H9 (cell line): ENCODE results near the gene MACROH2A1. TPM values are rescaled to one million over a fixed set of nuclear protein-coding genes. Genes with fewer than 3 reads are reported as not detected.

Experiments
- DNase-seq: peaks from one replicate; pipeline ENCODE4 v3.0.0-alpha.2; 2017
- H2AFZ ChIP-seq: one replicate; pipeline ENCODE4 v1.6.1; 2013; ENCODE audit warnings: mild to moderate bottlenecking, low read length, control low read depth, moderate library complexity
- H2AK5ac ChIP-seq: 2 replicates; pipeline ENCODE4 v1.6.1; 2013; ENCODE audit warnings: low read length, control low read depth, mixed read lengths; ENCODE audit not compliant: insufficient read length
- H2BK120ac ChIP-seq: one replicate; pipeline ENCODE4 v1.6.1; 2013; ENCODE audit warnings: low read depth, mild to moderate bottlenecking, low read length, control low read depth, inconsistent platforms; ENCODE audit not compliant: poor library complexity, severe bottlenecking
- H2BK12ac ChIP-seq: 2 replicates; pipeline ENCODE4 v1.6.1; 2013; ENCODE audit warnings: low read length, control low read depth, mixed read lengths, low read depth; ENCODE audit not compliant: insufficient read length
- H2BK15ac ChIP-seq: 2 replicates; pipeline ENCODE4 v1.6.1; 2013; ENCODE audit warnings: low read depth, low read length, control low read depth
- H2BK20ac ChIP-seq: one replicate; pipeline ENCODE4 v1.6.1; 2013; ENCODE audit warnings: low read depth, mild to moderate bottlenecking, low read length, control low read depth, inconsistent platforms; ENCODE audit not compliant: poor library complexity, severe bottlenecking
- H2BK5ac ChIP-seq: 2 replicates; pipeline ENCODE4 v1.6.1; 2013; ENCODE audit warnings: low read length, control low read depth, mixed read lengths; ENCODE audit not compliant: insufficient read length
- H3K14ac ChIP-seq: 2 replicates; pipeline ENCODE4 v1.6.1; 2013; ENCODE audit warnings: low read length, control low read depth; ENCODE audit not compliant: insufficient read depth
- H3K18ac ChIP-seq: 2 replicates; pipeline ENCODE4 v1.6.1; 2013; ENCODE audit warnings: low read depth, mild to moderate bottlenecking, mixed read lengths, low read length, control low read depth; ENCODE audit not compliant: insufficient read length
- H3K23ac ChIP-seq: 2 replicates; pipeline ENCODE4 v1.6.1; 2013; ENCODE audit warnings: low read length, control low read depth, mixed read lengths, low read depth; ENCODE audit not compliant: insufficient read length
- H3K23me2 ChIP-seq: 2 replicates; pipeline ENCODE4 v1.6.1; 2013; ENCODE audit warnings: low read depth, mild to moderate bottlenecking, mixed read lengths, low read length, control low read depth; ENCODE audit not compliant: insufficient read length, poor library complexity, severe bottlenecking
- H3K27ac ChIP-seq: 2 replicates; pipeline ENCODE4 v1.5.1; 2013; ENCODE audit warnings: low read length, control low read depth, mixed read lengths, low read depth; ENCODE audit not compliant: insufficient read length
- H3K27me3 ChIP-seq: 2 replicates; pipeline ENCODE4 v1.6.1; 2013; ENCODE audit warnings: low read length, control low read depth, inconsistent platforms; ENCODE audit not compliant: insufficient read depth
- H3K4ac ChIP-seq: 2 replicates; pipeline ENCODE4 v1.6.1; 2013; ENCODE audit warnings: low read depth, mild to moderate bottlenecking, control low read depth, inconsistent platforms, low read length, moderate library complexity
- H3K4me1 ChIP-seq: 2 replicates; pipeline ENCODE4 v1.6.1; 2013; ENCODE audit warnings: low read length, control low read depth, inconsistent platforms; ENCODE audit not compliant: insufficient read depth
- H3K4me2 ChIP-seq: 2 replicates; pipeline ENCODE4 v1.6.1; 2013; ENCODE audit warnings: low read length, control low read depth, mixed read lengths; ENCODE audit not compliant: insufficient read length, insufficient read depth
- H3K56ac ChIP-seq: 2 replicates; pipeline ENCODE4 v1.6.1; 2013; ENCODE audit warnings: low read depth, mild to moderate bottlenecking, mixed read lengths, low read length, control low read depth; ENCODE audit not compliant: insufficient read length
- H3K79me1 ChIP-seq: 2 replicates; pipeline ENCODE4 v1.6.1; 2013; ENCODE audit warnings: low read depth, mild to moderate bottlenecking, moderate library complexity, low read length, control low read depth, inconsistent platforms; ENCODE audit not compliant: insufficient read depth, poor library complexity, severe bottlenecking
- H3K79me2 ChIP-seq: 2 replicates; pipeline ENCODE4 v1.6.1; 2013; ENCODE audit warnings: low read length, control low read depth, inconsistent platforms; ENCODE audit not compliant: insufficient read depth
- H3K9ac ChIP-seq: 2 replicates; pipeline ENCODE4 v1.6.1; 2013; ENCODE audit warnings: low read length, control low read depth, mixed read lengths; ENCODE audit not compliant: insufficient read length; ENCODE audit errors: extremely low read depth
- H3K9me3 ChIP-seq: one replicate; pipeline ENCODE4 v1.6.1; 2013; ENCODE audit warnings: low read depth, low read length, inconsistent platforms; ENCODE audit not compliant: control insufficient read depth
- H3T11ph ChIP-seq: one replicate; pipeline ENCODE4 v1.6.1; 2013; ENCODE audit warnings: mild to moderate bottlenecking, low read length, control low read depth, inconsistent platforms
- H4K20me1 ChIP-seq: one replicate; pipeline ENCODE4 v1.6.1; 2013; ENCODE audit not compliant: control insufficient read depth, insufficient read length, insufficient read depth
- H4K5ac ChIP-seq: 2 replicates; pipeline ENCODE4 v1.6.1; 2013; ENCODE audit warnings: low read depth, mild to moderate bottlenecking, mixed read lengths, low read length, control low read depth; ENCODE audit not compliant: insufficient read length
- H4K8ac ChIP-seq: replicated peaks from 2 replicates; pipeline ENCODE4 v1.6.1; 2013; ENCODE audit warnings: low read length, control low read depth, mixed read lengths, low read depth; ENCODE audit not compliant: insufficient read length
- H4K91ac ChIP-seq: 2 replicates; pipeline ENCODE4 v1.6.1; 2013; ENCODE audit warnings: low read depth, mild to moderate bottlenecking, moderate library complexity, mixed read lengths, low read length, control low read depth; ENCODE audit not compliant: insufficient read length
- H3K27ac Mint-ChIP-seq, 3 experiments: 2 replicates in 2 of 3; 3 replicates in 1 of 3; pipeline ENCODE4 v1.8.0; 2020 to 2021; ENCODE audit warnings: mixed read lengths in 3 of 3, mild to moderate bottlenecking in 1 of 3, moderate library complexity in 1 of 3
- H3K27me3 Mint-ChIP-seq: 2 replicates; pipeline ENCODE4 v1.8.0; 2021; ENCODE audit warnings: low read depth, mild to moderate bottlenecking, moderate library complexity, mixed read lengths
- H3K36me3 Mint-ChIP-seq, 3 experiments: 2 replicates in 2 of 3; 3 replicates in 1 of 3; pipeline ENCODE4 v1.8.0; 2020 to 2021; ENCODE audit warnings: low read depth in 3 of 3, mixed read lengths in 3 of 3; ENCODE audit not compliant: insufficient read depth in 1 of 3
- H3K4me1 Mint-ChIP-seq, 2 experiments: 2 replicates each; pipeline ENCODE4 v1.8.0; 2020; ENCODE audit warnings: mixed read lengths in 2 of 2
- H3K4me3 Mint-ChIP-seq, 2 experiments: 2 replicates in 1 of 2; 3 replicates in 1 of 2; pipeline ENCODE4 v1.8.0; 2020 to 2021; ENCODE audit warnings: mild to moderate bottlenecking in 2 of 2, mixed read lengths in 2 of 2, moderate library complexity in 1 of 2
- H3K9me3 Mint-ChIP-seq, 2 experiments: 2 replicates in 1 of 2; 3 replicates in 1 of 2; pipeline ENCODE4 v1.8.0; 2020; ENCODE audit warnings: mild to moderate bottlenecking in 2 of 2, mixed read lengths in 2 of 2, moderate library complexity in 1 of 2
- WGBS: extraction: QIAGEN DNeasy Blood & Tissue Kit; methylation state at CpG from one replicate; pipeline ENCODE4 v1.1.7; 2013; ENCODE audit warnings: missing lambda C conversion rate, low lambda C conversion rate, mixed read lengths; ENCODE audit not compliant: insufficient read length; ENCODE audit errors: extremely low coverage; 5-methylcytosine and 5-hydroxymethylcytosine counted together
- total RNA-seq: library from RNA; stranded (reverse); gene quantifications from 2 replicates; pipeline ENCODE4 v1.2.1, GENCODE V29; 2021
- TF ChIP-seq, protein P1 (sequence below): fragments of 200-600 bp; sonication (generic); conservative IDR thresholded peaks from 3 replicates; pipeline ENCODE4 v1.8.0; 2021; ENCODE audit warnings: antibody characterized with exemption, mild to moderate bottlenecking

MACROH2A1 gene
- total RNA-seq, 1 experiment from 2014 or later: 111 TPM

DNA sequence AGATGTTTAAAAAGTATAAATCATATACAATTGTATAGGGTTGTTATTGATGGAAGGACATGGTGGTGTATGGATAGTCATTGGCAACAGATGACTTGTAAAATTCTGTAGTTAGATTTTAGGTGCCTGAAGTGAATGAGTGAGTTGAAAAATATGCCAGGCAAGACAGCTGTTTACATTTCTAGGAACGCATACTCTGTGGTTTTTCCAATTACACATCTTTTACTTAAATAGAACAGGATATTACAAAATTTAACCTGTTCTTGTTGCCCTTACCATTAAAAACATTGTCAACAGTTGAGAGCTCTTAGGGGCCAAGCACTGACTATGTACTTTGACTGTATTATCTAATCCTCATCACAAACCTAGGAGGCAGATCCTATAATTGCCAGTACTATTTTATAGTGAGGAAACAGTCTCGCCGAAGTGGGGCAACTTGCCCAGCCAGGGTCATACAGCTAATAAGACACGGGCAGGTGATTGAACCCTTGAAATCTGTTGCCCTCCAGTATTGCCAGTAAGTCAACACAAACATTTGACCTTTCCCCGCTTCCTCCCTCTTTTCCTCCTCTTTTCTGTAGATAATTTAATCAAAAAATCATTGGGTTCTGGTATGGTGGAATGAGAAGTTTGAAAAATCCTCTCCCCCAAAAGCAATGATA lies 88.6 kb downstream of the MACROH2A1 start:
- no peak overlapping the region for H3K9ac ChIP-seq
- no peak overlapping the region for H2BK12ac ChIP-seq
- H3K56ac ChIP-seq: no peak overlapping the region
- no peaks in the 10 kb centered on the region for H3K9me3 Mint-ChIP-seq
- H3K9me3 ChIP-seq: no peaks in the 10 kb centered on the region
- H3K23me2 ChIP-seq: no peaks in the 10 kb centered on the region
- peaks cover 8 to 15% of the 10 kb centered on the region in 2 experiments for H3K4me1 Mint-ChIP-seq
- no peak overlapping the region for H3K18ac ChIP-seq
- TF ChIP-seq, protein P1, sequence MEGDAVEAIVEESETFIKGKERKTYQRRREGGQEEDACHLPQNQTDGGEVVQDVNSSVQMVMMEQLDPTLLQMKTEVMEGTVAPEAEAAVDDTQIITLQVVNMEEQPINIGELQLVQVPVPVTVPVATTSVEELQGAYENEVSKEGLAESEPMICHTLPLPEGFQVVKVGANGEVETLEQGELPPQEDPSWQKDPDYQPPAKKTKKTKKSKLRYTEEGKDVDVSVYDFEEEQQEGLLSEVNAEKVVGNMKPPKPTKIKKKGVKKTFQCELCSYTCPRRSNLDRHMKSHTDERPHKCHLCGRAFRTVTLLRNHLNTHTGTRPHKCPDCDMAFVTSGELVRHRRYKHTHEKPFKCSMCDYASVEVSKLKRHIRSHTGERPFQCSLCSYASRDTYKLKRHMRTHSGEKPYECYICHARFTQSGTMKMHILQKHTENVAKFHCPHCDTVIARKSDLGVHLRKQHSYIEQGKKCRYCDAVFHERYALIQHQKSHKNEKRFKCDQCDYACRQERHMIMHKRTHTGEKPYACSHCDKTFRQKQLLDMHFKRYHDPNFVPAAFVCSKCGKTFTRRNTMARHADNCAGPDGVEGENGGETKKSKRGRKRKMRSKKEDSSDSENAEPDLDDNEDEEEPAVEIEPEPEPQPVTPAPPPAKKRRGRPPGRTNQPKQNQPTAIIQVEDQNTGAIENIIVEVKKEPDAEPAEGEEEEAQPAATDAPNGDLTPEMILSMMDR: no peak
- H4K5ac ChIP-seq: no peak overlapping the region
- DNase-seq: no peak
- H2AFZ ChIP-seq: no peak overlapping the region
- no CpG with 5 or more reads among the region's 5 CpGs for WGBS
- H3K79me1 ChIP-seq: no peaks in the 10 kb centered on the region
- no peak overlapping the region for H3K27ac ChIP-seq
- no peak overlapping the region for H3K27ac Mint-ChIP-seq
- no peak overlapping the region for H2BK15ac ChIP-seq
- H3K23ac ChIP-seq: no peak overlapping the region
- H3K36me3 Mint-ChIP-seq: no peaks in the 10 kb centered on the region; a peak in 2 of 7 replicates
- H3K27me3 ChIP-seq: no peaks in the 10 kb centered on the region; the same call in 1 of the 2 replicates
- no peak overlapping the region for H2BK120ac ChIP-seq
- H4K20me1 ChIP-seq: no peaks in the 10 kb centered on the region
- H3K4me1 ChIP-seq: no peaks in the 10 kb centered on the region
- H4K91ac ChIP-seq: no peak overlapping the region
- H3K4me3 Mint-ChIP-seq: no peak overlapping the region
- H3K79me2 ChIP-seq: no peaks in the 10 kb centered on the region
- H3K27me3 Mint-ChIP-seq: peaks cover 53% of the 10 kb centered on the region
- H4K8ac ChIP-seq: no peak overlapping the region
- no peak overlapping the region for H2BK5ac ChIP-seq
- H2AK5ac ChIP-seq: no peak overlapping the region
- no peak overlapping the region for H3K14ac ChIP-seq
- H3T11ph ChIP-seq: no peak overlapping the region
- H2BK20ac ChIP-seq: no peak overlapping the region
- no peak overlapping the region for H3K4me2 ChIP-seq
- H3K4ac ChIP-seq: no peak overlapping the region
